ENCODE results near the gene DLG4.

- TF ChIP-seq CTCF (IDR thresholded peaks at IDR 0.05; ENCODE audit: insufficient read depth, low read depth, low read length) = no peak
- no peak for TF ChIP-seq EZH2 (IDR thresholded peaks at IDR 0.05; ENCODE audit: insufficient read depth, low read length)
Measured at GRCh38 chr17:7260651-7261378, 41.2 kb upstream of the DLG4 start.
